ENCODE results near the gene SCUBE1. TPM values are rescaled to one million over a fixed set of nuclear protein-coding genes. Genes with fewer than 3 reads are reported as not detected.
A peak's percentile ranks its signal among the peaks of the same experiment; 100 is the strongest.

SCUBE1 gene
- total and polyA plus RNA-seq, 2 of the 8 experiments (the other 6 are each of a cell fraction or from before 2014, with no cell fraction given) = 2.3 to 4.9 TPM

DNA sequence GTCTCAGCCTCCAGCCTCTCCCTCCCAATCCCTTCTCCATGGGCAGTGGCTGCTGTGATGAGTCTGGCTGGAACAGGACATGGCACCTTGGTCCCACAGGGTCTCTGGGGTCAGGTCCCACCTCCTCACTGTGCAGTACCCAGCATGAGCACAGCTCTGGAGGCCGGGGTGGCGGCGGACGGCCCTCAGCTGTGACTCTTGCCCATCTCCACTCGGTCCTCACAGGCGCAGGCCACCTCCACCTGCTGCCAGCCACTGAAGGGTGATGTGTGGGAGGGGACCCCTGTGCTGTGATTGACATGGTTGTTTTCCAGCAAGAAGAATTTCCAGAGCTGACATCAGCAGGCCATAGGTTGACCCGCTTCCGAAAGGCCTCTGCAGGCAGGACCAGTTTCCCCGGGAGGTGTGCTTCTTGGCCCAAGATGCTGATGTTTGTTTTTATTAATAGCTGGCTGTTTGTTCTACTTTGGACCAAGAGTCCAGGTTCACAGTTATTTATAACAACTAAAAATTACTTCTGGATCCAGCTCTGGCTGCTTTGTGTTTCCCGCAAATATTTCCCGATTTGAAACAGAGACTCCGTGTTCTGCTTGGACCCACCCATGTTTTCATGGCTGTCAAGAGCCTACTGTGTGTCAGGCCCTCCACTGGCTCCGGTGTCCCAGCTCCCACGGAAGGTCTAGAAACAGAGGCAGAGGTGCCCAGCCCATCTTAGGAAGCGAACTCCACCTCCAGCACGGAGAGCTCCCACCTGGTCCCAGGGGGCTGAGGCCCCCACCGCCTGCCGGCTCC, 45.7 kb downstream of the SCUBE1 start:
- Histone ChIP-seq H3K4me2 (ENCODE audit: insufficient read depth in 1 of 2, low read depth in 2 of 2, low read length in 2 of 2) (no peak overlapping the region), H3K9ac (replicated peaks in 1 of 4; ENCODE audit: extremely low read depth in 1 of 4, low read depth in 3 of 4, low read length in 3 of 4) (no peak overlapping the region), H3K27me3 (replicated peaks in 1 of 4; ENCODE audit: control insufficient read depth in 3 of 4, extremely low read depth in 1 of 4, insufficient read depth in 3 of 4, low read length in 3 of 4) (no peaks in the 10 kb centered on the region), H3K9me3 (ENCODE audit: insufficient read depth in 2 of 2, low read depth in 1 of 2, low read length in 1 of 2) (no peaks in the 10 kb centered on the region), H2AK5ac (ENCODE audit: low read depth, low read length) (no peak overlapping the region), H2BK5ac (ENCODE audit: low read depth, low read length) (no peak overlapping the region; the same call in 1 of the 2 replicates), H2BK20ac (ENCODE audit: low read length) (no peak overlapping the region), H3K79me2 (ENCODE audit: control insufficient read depth in 1 of 2, insufficient read depth in 2 of 2, low read length in 2 of 2) (no peaks in the 10 kb centered on the region), H3K23me2 (ENCODE audit: low read depth, low read length) (no peaks in the 10 kb centered on the region), H3K36me3 (ENCODE audit: control insufficient read depth in 2 of 4, insufficient read depth in 4 of 4, low read length in 3 of 4) (no peaks in the 10 kb centered on the region; a peak in 1 of 8 replicates), H3K14ac (ENCODE audit: insufficient read length) (no peak overlapping the region), H3K56ac (replicated peaks; ENCODE audit: insufficient read length, low read depth, low read length) (no peak overlapping the region), H4K20me1 (replicated peaks in 1 of 2; ENCODE audit: control insufficient read depth in 1 of 2, insufficient read depth in 2 of 2, low read length in 2 of 2) (no peaks in the 10 kb centered on the region), H4K5ac (ENCODE audit: insufficient read length, low read depth, low read length) (no peak overlapping the region), H4K91ac (replicated peaks; ENCODE audit: insufficient read length, low read length) (no peak overlapping the region), H3K4ac (replicated peaks; ENCODE audit: insufficient read length, low read depth, low read length) (no peak overlapping the region), H3K23ac (ENCODE audit: insufficient read length) (no peak overlapping the region), H2BK120ac (replicated peaks; ENCODE audit: low read depth, low read length) (no peak overlapping the region), H3K18ac (ENCODE audit: extremely low read depth, low read length) (no peak overlapping the region), H3K27ac (ENCODE audit: low read depth, low read length) (no peak overlapping the region), H2BK15ac (ENCODE audit: low read length) (no peak overlapping the region), H3K4me3 (ENCODE audit: extremely low read depth in 1 of 4, insufficient read depth in 2 of 4, low read depth in 3 of 4, low read length in 4 of 4) (no peak overlapping the region), H4K8ac (ENCODE audit: extremely low read depth, insufficient read depth, low read length) (peak overlapping the region; percentile 51), H2AFZ (ENCODE audit: low read length) (no peak overlapping the region), H3K79me1 (ENCODE audit: low read depth, low read length) (no peaks in the 10 kb centered on the region), H2BK12ac (ENCODE audit: low read depth, low read length) (no peak overlapping the region), H3K4me1 (replicated peaks in 1 of 4; ENCODE audit: control insufficient read depth in 3 of 4, insufficient read depth in 4 of 4, low read length in 3 of 4) (no peaks in the 10 kb centered on the region)
- WGBS, 2 experiments (ENCODE audit: extremely low coverage in 1 of 2, insufficient coverage in 1 of 2, insufficient read length in 1 of 2, insufficient replicate concordance in 2 of 2, low coverage in 1 of 2, low lambda C conversion rate in 2 of 2, missing lambda C conversion rate in 1 of 2) = 87% methylated on average over 18 of the region's 18 CpGs; no CpG with 5 or more reads in 1 of the 2 experiments
- ChIA-PET CTCF (ENCODE audit: partially characterized antibody) (interaction anchor here (0.9 to 13.2 kb wide), 12 partner anchors 10 to 76 kb away, joined by 3 to 116 read pairs (median 3); no protein-coding TSS in a partner anchor), POLR2A (ENCODE audit: partially characterized antibody) (no interaction called here)
- DNase-seq (ENCODE audit: low read depth in 1 of 2, low spot score in 2 of 2) (no peak), FAIRE-seq (no peak)
- TF ChIP-seq FOSL1 (IDR thresholded peaks at IDR 0.05; ENCODE audit: insufficient read depth, low read depth, low read length) (no peak), ASH2L (IDR thresholded peaks at IDR 0.05; ENCODE audit: low read length) (no peak), KDM1A (IDR thresholded peaks at IDR 0.05; ENCODE audit: borderline replicate concordance, low read length) (no peak), SP2 (IDR thresholded peaks at IDR 0.05; ENCODE audit: low read length) (no peak), EGR1 (IDR thresholded peaks at IDR 0.05; ENCODE audit: borderline replicate concordance, low read depth, low read length) (no peak), YY1 (IDR thresholded peaks at IDR 0.05; ENCODE audit: low read depth, low read length) (no peak), TAF1 (IDR thresholded peaks at IDR 0.05; ENCODE audit: low read depth, low read length) (no peak), CREB1 (IDR thresholded peaks at IDR 0.05) (no peak), CBX8 (IDR thresholded peaks at IDR 0.05; ENCODE audit: borderline replicate concordance, low read depth, low read length) (no peak), POLR2A (IDR thresholded peaks at IDR 0.05; ENCODE audit: control extremely low read depth in 1 of 2, low read depth in 2 of 2, low read length in 2 of 2) (no peak), TCF12 (IDR thresholded peaks at IDR 0.05; ENCODE audit: low read depth, low read length) (no peak), EZH2 (IDR thresholded peaks at IDR 0.05; ENCODE audit: low read depth, low read length, severe bottlenecking) (no peak)
- TF ChIP-seq, protein P1, sequence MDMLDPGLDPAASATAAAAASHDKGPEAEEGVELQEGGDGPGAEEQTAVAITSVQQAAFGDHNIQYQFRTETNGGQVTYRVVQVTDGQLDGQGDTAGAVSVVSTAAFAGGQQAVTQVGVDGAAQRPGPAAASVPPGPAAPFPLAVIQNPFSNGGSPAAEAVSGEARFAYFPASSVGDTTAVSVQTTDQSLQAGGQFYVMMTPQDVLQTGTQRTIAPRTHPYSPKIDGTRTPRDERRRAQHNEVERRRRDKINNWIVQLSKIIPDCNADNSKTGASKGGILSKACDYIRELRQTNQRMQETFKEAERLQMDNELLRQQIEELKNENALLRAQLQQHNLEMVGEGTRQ (IDR thresholded peaks at IDR 0.05; ENCODE audit: low read length) = no peak
